ENCODE measurements around the gene FAM13C.

The FAM13C gene

DNA sequence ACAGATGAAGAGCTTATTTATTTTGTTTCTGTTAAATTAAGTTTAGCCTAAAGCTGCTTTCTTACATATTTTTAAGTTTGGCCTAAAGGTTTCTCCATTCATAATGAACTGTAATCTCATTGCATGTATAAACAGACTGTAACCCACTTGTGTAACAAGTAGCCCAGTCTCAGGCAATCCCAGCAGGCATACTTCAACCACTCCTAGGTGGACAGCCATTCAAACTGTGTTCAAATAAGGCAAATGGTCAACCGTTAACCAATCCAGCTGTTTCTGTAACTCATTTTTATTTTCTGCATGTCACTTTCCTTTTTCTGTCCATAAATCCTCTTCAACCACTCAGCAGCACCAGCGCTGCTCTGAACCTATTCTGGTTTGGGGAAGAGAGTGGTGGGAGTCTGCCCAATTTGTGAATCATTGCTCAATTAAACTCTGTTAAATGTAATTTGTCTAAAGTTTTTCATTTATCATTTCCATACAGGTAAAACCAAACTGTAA, 150.0 kb downstream of the FAM13C start:
- TF ChIP-seq, protein P1, sequence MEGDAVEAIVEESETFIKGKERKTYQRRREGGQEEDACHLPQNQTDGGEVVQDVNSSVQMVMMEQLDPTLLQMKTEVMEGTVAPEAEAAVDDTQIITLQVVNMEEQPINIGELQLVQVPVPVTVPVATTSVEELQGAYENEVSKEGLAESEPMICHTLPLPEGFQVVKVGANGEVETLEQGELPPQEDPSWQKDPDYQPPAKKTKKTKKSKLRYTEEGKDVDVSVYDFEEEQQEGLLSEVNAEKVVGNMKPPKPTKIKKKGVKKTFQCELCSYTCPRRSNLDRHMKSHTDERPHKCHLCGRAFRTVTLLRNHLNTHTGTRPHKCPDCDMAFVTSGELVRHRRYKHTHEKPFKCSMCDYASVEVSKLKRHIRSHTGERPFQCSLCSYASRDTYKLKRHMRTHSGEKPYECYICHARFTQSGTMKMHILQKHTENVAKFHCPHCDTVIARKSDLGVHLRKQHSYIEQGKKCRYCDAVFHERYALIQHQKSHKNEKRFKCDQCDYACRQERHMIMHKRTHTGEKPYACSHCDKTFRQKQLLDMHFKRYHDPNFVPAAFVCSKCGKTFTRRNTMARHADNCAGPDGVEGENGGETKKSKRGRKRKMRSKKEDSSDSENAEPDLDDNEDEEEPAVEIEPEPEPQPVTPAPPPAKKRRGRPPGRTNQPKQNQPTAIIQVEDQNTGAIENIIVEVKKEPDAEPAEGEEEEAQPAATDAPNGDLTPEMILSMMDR (IDR thresholded peaks at IDR 0.05; ENCODE audit: unreplicated experiment in 3 of 3): no peak
- H3K4me1 Mint-ChIP-seq: no peaks in the 10 kb centered on the region
- H3K27me3 Mint-ChIP-seq (ENCODE audit: low read depth): no peaks in the 10 kb centered on the region
- H3K27ac Mint-ChIP-seq: no peak overlapping the region
- peaks cover 17% of the 10 kb centered on the region for H3K36me3 Mint-ChIP-seq (ENCODE audit: low read depth)
- H3K9me3 Mint-ChIP-seq: peaks cover 11% of the 10 kb centered on the region
- H3K4me3 Mint-ChIP-seq: no peak overlapping the region

DNA sequence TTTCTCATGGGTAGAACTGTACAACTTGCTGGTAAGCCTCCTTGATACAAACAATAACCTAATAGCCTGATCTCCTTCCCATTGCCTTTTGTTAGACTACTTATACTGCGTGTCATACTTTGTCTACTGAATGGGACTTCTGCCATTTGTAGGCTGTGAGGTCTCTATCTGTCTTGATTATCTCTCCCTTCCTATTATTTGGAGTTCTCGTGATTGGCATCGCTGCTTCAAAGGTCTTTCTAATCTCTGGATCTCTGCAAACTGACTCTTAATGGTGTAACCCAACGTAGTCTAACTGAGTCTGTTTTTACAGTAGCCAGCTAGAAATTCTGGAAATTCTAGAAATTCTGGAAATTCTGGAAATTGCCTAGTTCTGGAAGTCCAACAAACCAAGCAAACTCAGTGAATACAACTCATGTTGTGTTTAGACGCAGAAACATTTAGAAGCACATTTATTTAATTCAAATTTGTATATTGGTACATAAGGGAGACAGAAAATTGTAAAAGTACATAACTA, 156.1 kb downstream of the FAM13C start:
- no peak overlapping the region for H3K27ac Mint-ChIP-seq
- H3K9me3 Mint-ChIP-seq: peaks cover 13% of the 10 kb centered on the region
- no peaks in the 10 kb centered on the region for H3K4me1 Mint-ChIP-seq
- peaks cover 27% of the 10 kb centered on the region for H3K36me3 Mint-ChIP-seq (ENCODE audit: low read depth)
- TF ChIP-seq, protein P1 (IDR thresholded peaks at IDR 0.05; ENCODE audit: unreplicated experiment in 3 of 3): no peak
- H3K4me3 Mint-ChIP-seq: no peak overlapping the region
- H3K27me3 Mint-ChIP-seq (ENCODE audit: low read depth): no peaks in the 10 kb centered on the region
